GM19328 (cell line): Measurements from ENCODE around the gene SPINK1.
"Not testable (repeated sequence)": the region's sequence is repeated elsewhere in the genome, so short reads cannot be mapped to it uniquely, and the experiment has no call there.

Experiments used
- ATAC-seq: cut with Tn5 transposase; IDR thresholded peaks from one replicate; pipeline ENCODE4 v1.9.1; 2021; ENCODE audit warnings: mild to moderate bottlenecking, moderate library complexity; ENCODE audit not compliant: unreplicated experiment

SPINK1 gene

GRCh38 chr5:147854894-147855773 lies 23.7 kb upstream of the SPINK1 start:
- ATAC-seq, result no peak

- ATAC-seq, result no peak
Measured at GRCh38 chr5:147854331-147854730, 22.9 kb upstream of the SPINK1 start.

- no peak for ATAC-seq
Measured at GRCh38 chr5:147853372-147853987, 22.0 kb upstream of the SPINK1 start.

- no peak for ATAC-seq
Measured at GRCh38 chr5:147852365-147852764, 20.9 kb upstream of the SPINK1 start.

GRCh38 chr5:147851578-147851977 lies 20.1 kb upstream of the SPINK1 start:
- ATAC-seq, result no peak

- ATAC-seq, result no peak
Measured at GRCh38 chr5:147849226-147849625, 17.8 kb upstream of the SPINK1 start.

- no peak for ATAC-seq
Measured at GRCh38 chr5:147845618-147846017, 14.1 kb upstream of the SPINK1 start.

- ATAC-seq, result no peak
Measured at GRCh38 chr5:147844846-147845245, 13.4 kb upstream of the SPINK1 start.

- ATAC-seq, result no peak
Measured at GRCh38 chr5:147842869-147843268, 11.4 kb upstream of the SPINK1 start.

- ATAC-seq, result no peak
Measured at GRCh38 chr5:147836439-147836838, 5.0 kb upstream of the SPINK1 start.

- ATAC-seq, result no peak
Measured at GRCh38 chr5:147835386-147835798, 3.9 kb upstream of the SPINK1 start.

- no peak for ATAC-seq
Measured at GRCh38 chr5:147832541-147832940, 1.1 kb upstream of the SPINK1 start.

GRCh38 chr5:147830035-147830434 lies 1.4 kb downstream of the SPINK1 start:
- ATAC-seq, result no peak

- ATAC-seq, result not testable (repeated sequence)
Measured at GRCh38 chr5:147827017-147827416, 4.5 kb downstream of the SPINK1 start.

- no peak for ATAC-seq
Measured at GRCh38 chr5:147826361-147826760, 5.1 kb downstream of the SPINK1 start.

- peak; percentile 93 for ATAC-seq
Measured at GRCh38 chr5:147822686-147823491, 8.6 kb downstream of the SPINK1 start.

- not testable (repeated sequence) for ATAC-seq
Measured at GRCh38 chr5:147822222-147822621, 9.2 kb downstream of the SPINK1 start.

- no peak for ATAC-seq
Measured at GRCh38 chr5:147821766-147822165, 9.7 kb downstream of the SPINK1 start.

- ATAC-seq, result no peak
Measured at GRCh38 chr5:147819261-147819770, 12.2 kb downstream of the SPINK1 start.

- no peak for ATAC-seq
Measured at GRCh38 chr5:147818290-147818689, 13.2 kb downstream of the SPINK1 start.

GRCh38 chr5:147813696-147814095 lies 17.8 kb downstream of the SPINK1 start:
- no peak for ATAC-seq
